NCI-H2227 (cell line): ENCODE data around the gene SLC35B2.

Experiments
- DNase-seq: peaks from one replicate; lab custom pipeline; 2025; ENCODE audit not compliant: unreplicated experiment; lab: John Stamatoyannopoulos, UW

Gene SLC35B2

GRCh38 chr6:44257025-44257752, at the start of gene SLC35B2:
SLC35B2 (minus strand) TSS chr6:44257528; CDS start chr6:44257410, 118 bp downstream.
- DNase-seq, result peak; percentile 86

GRCh38 chr6:44306710-44307109, 49.4 kb upstream of the SLC35B2 start:
- no peak for DNase-seq

- DNase-seq, result no peak
Observed at GRCh38 chr6:44305200-44305725, 47.9 kb upstream of the SLC35B2 start.

GRCh38 chr6:44304282-44305199, 47.2 kb upstream of the SLC35B2 start:
- DNase-seq, result peak; percentile 30

GRCh38 chr6:44303842-44304241, 46.5 kb upstream of the SLC35B2 start:
- no peak for DNase-seq

- DNase-seq, result no peak
Observed at GRCh38 chr6:44302856-44303255, 45.5 kb upstream of the SLC35B2 start.

- DNase-seq, result no peak
Observed at GRCh38 chr6:44301782-44302564, 44.6 kb upstream of the SLC35B2 start.

GRCh38 chr6:44301106-44301505, 43.8 kb upstream of the SLC35B2 start:
- DNase-seq, result no peak

- DNase-seq, result no peak
Observed at GRCh38 chr6:44300292-44300823, 43.0 kb upstream of the SLC35B2 start.

GRCh38 chr6:44298864-44299263, 41.5 kb upstream of the SLC35B2 start:
- DNase-seq, result no peak

- DNase-seq, result peak; percentile 9
Observed at GRCh38 chr6:44298055-44298803, 40.9 kb upstream of the SLC35B2 start.

GRCh38 chr6:44297063-44298038, 40.0 kb upstream of the SLC35B2 start:
- peak; percentile 75 for DNase-seq

GRCh38 chr6:44294832-44295791, 37.8 kb upstream of the SLC35B2 start:
- no peak for DNase-seq

- no peak for DNase-seq
Observed at GRCh38 chr6:44292661-44293365, 35.5 kb upstream of the SLC35B2 start.

GRCh38 chr6:44291841-44292240, 34.5 kb upstream of the SLC35B2 start:
- no peak for DNase-seq

GRCh38 chr6:44289726-44290260, 32.5 kb upstream of the SLC35B2 start:
- peak; percentile 6 for DNase-seq

- no peak for DNase-seq
Observed at GRCh38 chr6:44286747-44287146, 29.4 kb upstream of the SLC35B2 start.
